Stimulated activated naive B cell treated with anti-CD40 and anti-IgM and Interleukin-4, amounts not matched to agents 10 μg/mL and 1 μg/mL and 100 μg/mL, for 72 hours (primary cell): Measurements from ENCODE around the gene PPP2R5E.
A peak's percentile ranks its signal among the peaks of the same experiment; 100 is the strongest.

Source experiments
- ATAC-seq, 2 donors: fragments of 150-1000 bp; cut with Tn5 transposase; replicated peaks; 2 replicates each; pipeline ENCODE4 v1.10.0; 2021; ENCODE audit warnings: moderate library complexity in 1 of 2
- DNase-seq: peaks from one replicate; pipeline ENCODE4 v3.0.0; 2021
- H3K27ac Mint-ChIP-seq: one replicate; pipeline ENCODE4 v1.8.0; 2022; ENCODE audit warnings: mild to moderate bottlenecking, mixed read lengths
- H3K27me3 Mint-ChIP-seq, 2 donors: one replicate each; pipeline ENCODE4 v1.8.0; 2022; ENCODE audit warnings: mixed read lengths in 2 of 2
- H3K36me3 Mint-ChIP-seq, 2 donors: one replicate each; pipeline ENCODE4 v1.8.0; 2022; ENCODE audit warnings: mixed read lengths in 2 of 2, mild to moderate bottlenecking in 1 of 2
- H3K4me1 Mint-ChIP-seq, 2 donors: one replicate each; pipeline ENCODE4 v1.8.0; 2022; ENCODE audit warnings: mixed read lengths in 2 of 2, mild to moderate bottlenecking in 1 of 2
- H3K4me3 Mint-ChIP-seq, 2 donors: one replicate each; pipeline ENCODE4 v1.8.0; 2022; ENCODE audit warnings: mild to moderate bottlenecking in 2 of 2, mixed read lengths in 2 of 2, moderate library complexity in 1 of 2
- H3K9me3 Mint-ChIP-seq, 2 donors: one replicate each; pipeline ENCODE4 v1.8.0; 2022; ENCODE audit warnings: mixed read lengths in 2 of 2, mild to moderate bottlenecking in 1 of 2

The PPP2R5E gene

DNA sequence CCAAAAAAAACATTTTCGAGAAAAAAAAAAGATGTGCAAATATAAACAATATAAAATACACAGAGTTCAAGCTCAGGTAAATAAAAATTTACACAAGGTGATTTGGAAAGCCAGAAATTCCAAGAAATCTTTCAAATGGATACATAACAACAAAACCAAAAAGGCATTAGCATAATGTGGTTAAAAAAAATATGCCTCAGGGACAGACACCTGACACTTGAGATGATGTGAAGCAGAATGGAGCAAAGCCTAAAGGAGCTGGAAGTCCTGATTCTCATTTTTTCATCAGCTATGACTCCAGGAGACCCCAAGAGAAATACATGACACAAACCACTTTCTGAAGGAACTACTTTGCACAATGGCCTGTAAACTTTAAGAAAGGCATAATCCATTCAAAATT lies 98.6 kb downstream of the PPP2R5E start:
- no peak for ATAC-seq
- Mint-ChIP-seq H3K9me3 (no peaks in the 10 kb centered on the region), H3K27me3 (no peaks in the 10 kb centered on the region), H3K36me3 (peaks cover 22 to 29% of the 10 kb centered on the region in 2 donors), H3K4me3 (no peak overlapping the region), H3K27ac (no peak overlapping the region), H3K4me1 (peaks cover 16 to 17% of the 10 kb centered on the region in 2 donors)
- no peak for DNase-seq

DNA sequence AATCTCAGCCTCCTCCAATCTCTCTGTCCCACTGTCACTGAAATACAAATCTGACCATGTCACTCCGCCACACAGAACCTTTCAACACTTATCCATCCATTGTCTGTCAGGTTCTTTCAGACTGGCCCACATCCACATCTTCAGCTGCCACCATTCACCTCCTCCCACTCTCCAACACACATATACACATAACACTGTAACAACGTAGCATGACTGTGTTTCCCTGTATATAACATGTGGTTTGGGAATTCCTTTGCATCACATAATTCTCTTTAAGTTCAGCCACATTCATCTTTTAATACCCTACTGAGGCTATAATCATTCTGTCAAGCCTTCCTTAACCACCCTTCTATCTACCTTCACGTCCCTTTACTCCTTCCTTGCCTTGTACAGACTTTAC lies 99.2 kb downstream of the PPP2R5E start:
- Mint-ChIP-seq H3K36me3 (peaks cover 21 to 29% of the 10 kb centered on the region in 2 donors), H3K27ac (peak overlapping the region; percentile 6), H3K4me1 (peaks cover 16 to 17% of the 10 kb centered on the region in 2 donors), H3K4me3 (no peak overlapping the region), H3K27me3 (no peaks in the 10 kb centered on the region), H3K9me3 (no peaks in the 10 kb centered on the region)
- no peak for DNase-seq
- ATAC-seq = no peak

DNA sequence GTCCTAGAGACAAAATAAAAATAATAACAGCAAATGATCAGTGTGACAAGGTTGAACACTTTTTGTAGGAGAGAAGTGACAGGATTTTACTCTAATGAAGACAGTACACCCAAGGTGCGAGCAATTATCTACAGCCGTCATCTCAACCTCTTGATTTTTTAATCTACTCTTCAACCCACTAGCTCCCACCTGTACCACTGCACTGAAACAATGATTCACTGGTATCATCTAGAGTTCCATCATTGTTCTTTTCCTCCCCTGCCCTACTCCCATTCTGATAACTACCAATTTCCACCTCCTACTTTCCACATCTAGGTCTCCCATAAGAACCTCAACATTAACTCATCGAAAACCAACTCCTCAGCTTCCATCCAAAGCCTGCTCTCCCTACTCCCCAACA lies 99.8 kb downstream of the PPP2R5E start:
- Mint-ChIP-seq H3K27ac (no peak overlapping the region), H3K4me1 (peaks cover 16 to 19% of the 10 kb centered on the region in 2 donors), H3K4me3 (no peak overlapping the region), H3K36me3 (peaks cover 19 to 27% of the 10 kb centered on the region in 2 donors), H3K9me3 (no peaks in the 10 kb centered on the region), H3K27me3 (no peaks in the 10 kb centered on the region)
- ATAC-seq (no peak), DNase-seq (no peak)

DNA sequence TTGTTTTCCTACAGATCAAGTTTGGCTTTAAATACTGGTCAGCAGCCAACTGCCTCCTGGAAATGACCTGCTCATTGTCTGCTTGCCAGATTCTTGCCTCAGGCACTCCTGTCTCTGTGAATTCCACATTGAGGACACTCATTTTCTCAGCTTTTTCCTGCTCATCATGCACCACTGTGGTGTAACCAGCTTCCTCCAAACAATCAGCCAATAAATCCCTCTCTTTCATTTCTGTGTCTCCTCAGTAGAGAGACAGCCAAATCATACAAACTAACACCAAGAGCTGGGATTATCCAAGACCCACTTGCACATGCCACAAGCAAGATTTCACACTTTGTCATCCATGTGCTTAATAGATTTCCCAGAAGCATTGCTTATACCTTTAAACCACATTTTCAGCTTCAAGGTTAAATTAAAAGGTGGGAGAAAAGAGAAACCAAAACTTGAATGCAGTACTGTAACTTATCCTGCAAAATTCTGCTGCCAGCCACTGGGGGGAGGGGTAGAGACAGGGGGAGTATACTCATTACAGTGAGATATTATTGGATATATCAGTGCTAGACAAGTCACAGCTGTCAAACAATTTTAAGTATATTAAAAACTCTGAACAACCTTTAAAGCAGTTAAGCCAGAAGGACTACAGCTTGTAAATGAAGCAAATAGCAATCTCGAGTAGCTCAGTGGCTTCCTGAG lies 105.0 kb downstream of the PPP2R5E start:
- Mint-ChIP-seq H3K9me3 (no peaks in the 10 kb centered on the region), H3K4me3 (no peak overlapping the region), H3K27me3 (no peaks in the 10 kb centered on the region), H3K4me1 (peaks cover 24 to 57% of the 10 kb centered on the region in 2 donors), H3K36me3 (peaks cover 13 to 20% of the 10 kb centered on the region in 2 donors), H3K27ac (peak overlapping the region; percentile 0)
- DNase-seq (no peak), ATAC-seq (no peak)

DNA sequence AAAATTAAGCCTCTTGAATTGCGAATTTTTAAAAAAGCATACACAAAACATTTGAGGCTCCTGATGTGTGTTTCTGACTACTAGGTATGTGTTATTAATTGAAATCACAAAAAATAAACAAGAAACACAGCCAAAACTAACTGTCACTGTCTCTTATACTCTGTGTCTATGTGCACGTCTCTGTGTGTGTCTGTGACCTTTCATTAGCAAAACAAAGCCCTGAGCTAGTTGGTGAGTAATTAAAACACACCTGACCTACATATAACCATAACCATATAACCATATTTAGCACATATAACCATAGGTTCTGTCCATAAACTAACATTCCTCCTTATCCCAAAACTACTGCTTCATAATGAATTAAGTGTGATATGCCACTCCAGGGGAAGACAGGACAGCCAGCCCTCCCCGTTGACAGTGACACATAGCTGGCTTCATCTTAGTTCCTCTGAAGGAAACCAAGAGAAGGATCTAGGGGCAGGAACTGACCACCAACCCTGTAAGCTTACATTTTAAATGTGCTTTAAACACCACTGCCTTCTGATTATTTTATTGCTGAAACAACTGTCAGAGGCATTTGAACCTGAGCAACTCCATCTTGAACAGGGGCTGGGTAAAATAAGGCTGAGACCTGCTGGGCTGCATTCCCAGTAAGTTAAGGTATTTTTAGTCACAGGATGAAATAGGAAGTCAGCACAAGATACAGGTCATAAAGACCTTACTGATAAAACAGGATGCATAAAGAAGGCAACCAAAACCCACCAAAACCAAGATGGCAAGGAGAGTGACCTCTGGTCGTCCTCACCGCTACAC lies 106.7 kb downstream of the PPP2R5E start:
- Mint-ChIP-seq H3K9me3 (no peaks in the 10 kb centered on the region), H3K27me3 (no peaks in the 10 kb centered on the region), H3K36me3 (peaks cover 13 to 23% of the 10 kb centered on the region in 2 donors), H3K4me1 (peaks cover 28 to 64% of the 10 kb centered on the region in 2 donors), H3K27ac (no peak overlapping the region), H3K4me3 (no peak overlapping the region)
- DNase-seq (no peak), ATAC-seq (no peak)

DNA sequence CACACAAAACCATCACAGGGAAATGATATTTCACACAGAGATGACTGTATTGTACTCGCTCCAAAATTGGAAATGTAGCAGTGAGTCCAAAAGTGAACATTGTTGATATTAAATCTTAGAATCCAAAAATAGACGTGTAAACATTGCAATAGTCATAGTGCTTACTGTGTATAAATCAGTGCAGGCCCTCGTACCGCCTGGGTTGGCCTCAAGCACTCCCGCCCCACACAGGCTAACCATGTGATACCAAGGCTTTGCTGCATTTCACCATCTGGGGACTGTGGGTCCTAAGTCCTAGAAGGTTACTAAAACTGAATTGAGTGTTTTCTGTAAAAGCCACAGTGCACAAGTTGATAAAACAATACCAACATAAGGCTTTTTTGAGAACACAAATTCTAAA lies 107.3 kb downstream of the PPP2R5E start:
- no peaks in the 10 kb centered on the region for H3K27me3 Mint-ChIP-seq
- DNase-seq (no peak), ATAC-seq (no peak)
- H3K4me1 Mint-ChIP-seq = peaks cover 28 to 64% of the 10 kb centered on the region in 2 donors
- H3K27ac Mint-ChIP-seq = peak overlapping the region; percentile 15
- no peak overlapping the region for H3K4me3 Mint-ChIP-seq
- H3K36me3 Mint-ChIP-seq = peaks cover 8 to 18% of the 10 kb centered on the region in 2 donors
- H3K9me3 Mint-ChIP-seq = no peaks in the 10 kb centered on the region

DNA sequence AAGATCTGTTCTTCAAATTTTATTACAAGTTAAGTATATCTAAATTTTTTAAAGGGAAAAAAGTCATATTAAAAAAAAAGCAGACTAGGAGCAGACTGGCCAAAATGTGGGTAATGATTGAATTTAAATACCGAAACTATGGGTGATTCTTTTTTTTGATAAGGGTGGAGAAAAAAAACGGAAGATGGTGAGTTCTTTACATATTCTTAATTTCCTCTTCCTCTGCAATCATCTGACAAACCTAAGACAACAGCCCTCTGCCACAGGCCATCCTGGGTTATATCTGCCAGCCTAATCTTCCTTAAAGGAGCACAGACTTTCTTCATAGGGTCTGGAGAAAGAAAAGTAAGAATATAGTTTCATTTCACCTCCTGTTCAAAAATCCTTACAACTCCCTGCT lies 108.0 kb downstream of the PPP2R5E start:
- H3K4me1 Mint-ChIP-seq = peaks cover 28 to 62% of the 10 kb centered on the region in 2 donors
- peaks cover 6 to 16% of the 10 kb centered on the region in 2 donors for H3K36me3 Mint-ChIP-seq
- DNase-seq = no peak
- H3K27me3 Mint-ChIP-seq = no peaks in the 10 kb centered on the region
- no peak for ATAC-seq
- H3K27ac Mint-ChIP-seq = no peak overlapping the region
- no peaks in the 10 kb centered on the region for H3K9me3 Mint-ChIP-seq
- H3K4me3 Mint-ChIP-seq = no peak overlapping the region

DNA sequence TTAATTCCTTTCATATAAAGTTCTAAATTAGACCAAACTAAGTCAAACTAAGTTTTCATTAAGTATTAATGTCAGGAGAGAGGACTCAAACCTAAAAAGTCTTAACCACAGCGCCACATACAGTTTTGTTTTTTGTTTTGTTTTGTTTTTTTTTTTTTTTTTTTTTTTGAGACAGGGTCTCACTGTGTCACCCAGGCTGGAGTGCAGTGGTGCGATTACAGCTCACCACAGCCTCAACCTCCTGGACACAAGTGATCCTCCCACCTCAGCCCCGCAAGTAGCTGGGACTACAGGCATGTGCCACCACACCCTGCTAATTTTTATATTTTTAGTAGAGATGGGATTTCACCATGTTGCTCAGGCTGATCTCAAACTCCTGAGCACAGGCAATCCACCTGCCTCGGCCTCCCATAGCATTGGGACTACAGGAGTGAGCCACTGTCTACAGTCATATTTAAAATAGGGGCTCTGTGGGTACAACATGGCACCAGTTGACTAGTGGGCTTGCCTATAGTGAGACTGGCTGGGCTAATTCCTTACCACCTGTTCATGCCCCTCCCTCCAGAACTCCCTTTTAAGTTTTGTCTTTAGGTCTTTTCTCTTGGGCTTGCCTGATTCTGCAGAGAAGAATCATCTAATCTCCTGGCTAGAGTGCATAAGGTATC lies 110.2 kb downstream of the PPP2R5E start:
- ATAC-seq (no peak), DNase-seq (no peak)
- Mint-ChIP-seq H3K36me3 (peaks cover 4 to 12% of the 10 kb centered on the region in 2 donors), H3K27ac (no peak overlapping the region), H3K9me3 (no peaks in the 10 kb centered on the region), H3K27me3 (no peaks in the 10 kb centered on the region), H3K4me3 (no peak overlapping the region), H3K4me1 (peaks cover 23 to 59% of the 10 kb centered on the region in 2 donors)

DNA sequence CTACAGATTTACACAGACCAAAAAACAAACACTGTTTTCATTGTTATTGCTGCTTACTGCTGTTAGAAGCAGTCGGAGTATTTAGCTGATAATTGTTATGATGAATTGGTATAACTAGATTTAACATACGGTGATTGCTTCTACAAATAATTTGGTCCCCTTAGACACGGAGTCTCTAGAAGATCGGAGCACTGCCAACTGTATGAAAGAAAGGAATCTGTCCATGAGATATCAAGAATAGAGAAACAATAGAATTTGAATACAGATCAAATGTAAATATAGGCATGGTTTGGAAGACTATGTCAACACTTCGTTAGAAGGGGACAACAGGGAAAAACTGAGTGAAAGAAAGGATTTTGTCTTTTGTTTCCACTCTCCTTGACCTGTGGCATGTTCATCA lies 110.9 kb downstream of the PPP2R5E start:
- Mint-ChIP-seq H3K4me1 (peaks cover 19 to 51% of the 10 kb centered on the region in 2 donors), H3K4me3 (no peak overlapping the region), H3K9me3 (no peaks in the 10 kb centered on the region), H3K27me3 (no peaks in the 10 kb centered on the region), H3K36me3 (peaks cover 4 to 15% of the 10 kb centered on the region in 2 donors), H3K27ac (no peak overlapping the region)
- ATAC-seq = no peak
- DNase-seq = no peak

DNA sequence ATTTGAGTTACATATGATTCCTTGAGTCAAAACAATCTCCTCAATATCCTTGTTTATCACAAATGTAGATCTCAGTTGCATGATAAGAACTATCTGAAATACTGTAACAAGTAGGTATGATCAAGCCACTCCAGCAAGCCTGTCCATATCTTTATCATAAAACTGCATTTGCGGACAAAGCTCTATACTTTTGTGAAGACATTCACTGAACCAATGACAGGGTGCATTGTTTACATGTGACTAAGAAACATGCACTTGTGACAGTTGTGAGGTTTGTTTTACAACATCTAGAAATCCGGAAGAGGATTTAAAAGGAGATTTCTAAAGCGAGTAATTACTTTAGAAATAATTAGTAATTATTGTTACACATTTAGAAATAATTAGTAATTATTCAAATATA lies 111.7 kb downstream of the PPP2R5E start:
- H3K4me3 Mint-ChIP-seq = no peak overlapping the region
- H3K27me3 Mint-ChIP-seq = no peaks in the 10 kb centered on the region
- peaks cover 18 to 44% of the 10 kb centered on the region in 2 donors for H3K4me1 Mint-ChIP-seq
- H3K27ac Mint-ChIP-seq = no peak overlapping the region
- peaks cover 7 to 15% of the 10 kb centered on the region in 2 donors for H3K36me3 Mint-ChIP-seq
- ATAC-seq (no peak), DNase-seq (no peak)
- no peaks in the 10 kb centered on the region for H3K9me3 Mint-ChIP-seq

DNA sequence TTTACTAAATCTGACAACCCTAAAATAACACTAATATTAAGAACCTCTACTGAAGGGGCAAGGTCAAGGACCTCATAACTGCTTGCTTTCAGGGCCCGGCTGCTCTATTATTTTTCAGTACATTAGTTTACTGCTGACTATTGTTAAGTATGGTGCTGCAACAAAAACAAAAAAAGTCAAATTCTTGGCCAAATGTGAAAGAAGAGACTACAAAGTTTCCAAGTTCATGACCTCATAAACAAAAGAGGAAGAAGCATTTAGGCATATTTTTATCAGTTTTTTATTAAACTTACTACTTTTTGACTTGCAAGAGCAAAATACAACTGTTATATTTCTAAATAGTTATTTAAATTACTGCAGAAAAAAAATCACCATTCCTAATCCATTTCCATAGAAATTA lies 114.7 kb downstream of the PPP2R5E start:
- DNase-seq (no peak), ATAC-seq (no peak)
- Mint-ChIP-seq H3K27ac (no peak overlapping the region), H3K4me3 (no peak overlapping the region), H3K4me1 (peaks cover 10 to 18% of the 10 kb centered on the region in 2 donors), H3K36me3 (peaks cover 2 to 14% of the 10 kb centered on the region in 2 donors), H3K27me3 (no peaks in the 10 kb centered on the region), H3K9me3 (no peaks in the 10 kb centered on the region)

DNA sequence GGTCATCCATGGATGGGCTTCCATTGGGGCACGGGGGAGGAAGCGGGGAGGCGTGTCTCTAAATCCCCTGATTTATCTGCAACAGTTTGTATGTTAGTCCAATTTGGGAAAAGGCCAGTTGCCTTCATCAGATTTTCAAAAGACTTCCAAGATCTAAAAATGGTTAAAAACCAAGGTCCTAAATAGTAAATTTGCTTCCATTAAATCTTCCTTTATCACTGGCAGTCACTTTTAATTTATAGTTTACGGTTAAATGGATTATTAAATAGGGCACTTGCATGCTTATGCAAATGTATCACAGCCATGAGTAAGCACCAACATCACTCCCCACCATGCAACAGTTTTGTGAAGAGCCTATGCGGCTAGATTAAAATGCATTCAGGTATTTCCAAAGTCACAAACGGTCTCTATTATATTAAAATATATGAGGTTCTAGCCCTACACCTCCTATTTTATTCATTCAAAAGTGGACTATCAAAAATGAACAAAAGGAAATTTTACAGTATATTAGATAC lies 116.3 kb downstream of the PPP2R5E start:
- Mint-ChIP-seq H3K9me3 (no peaks in the 10 kb centered on the region), H3K4me1 (peaks cover 6 to 7% of the 10 kb centered on the region in 2 donors), H3K27me3 (no peaks in the 10 kb centered on the region), H3K27ac (no peak overlapping the region), H3K36me3 (peaks cover 4 to 13% of the 10 kb centered on the region in 2 donors), H3K4me3 (no peak overlapping the region)
- no peak for DNase-seq
- ATAC-seq = no peak

DNA sequence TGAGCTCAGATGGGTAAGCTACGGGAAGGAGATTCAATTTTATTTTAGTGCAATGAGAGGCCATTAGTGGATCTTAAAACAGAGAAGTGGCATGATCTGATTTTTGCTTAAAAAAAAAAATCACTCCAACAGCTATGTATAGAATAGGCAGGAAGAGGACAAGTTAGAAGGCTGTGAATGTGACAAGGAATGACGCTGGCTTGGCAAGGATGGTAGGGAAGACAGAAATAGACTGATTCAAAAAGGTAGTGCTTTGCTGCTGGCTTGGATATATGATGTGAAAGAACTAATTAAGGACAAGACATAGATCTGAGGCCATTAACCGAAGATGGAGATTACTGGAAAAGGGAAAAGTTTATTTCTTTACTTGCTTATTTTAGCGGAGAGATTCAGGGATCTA lies 119.3 kb downstream of the PPP2R5E start:
- Mint-ChIP-seq H3K36me3 (peaks cover 10 to 30% of the 10 kb centered on the region in 2 donors), H3K27me3 (no peaks in the 10 kb centered on the region), H3K9me3 (no peaks in the 10 kb centered on the region), H3K4me1 (peaks cover 2 to 6% of the 10 kb centered on the region in 2 donors), H3K27ac (no peak overlapping the region), H3K4me3 (no peak overlapping the region)
- DNase-seq (no peak), ATAC-seq (no peak)

DNA sequence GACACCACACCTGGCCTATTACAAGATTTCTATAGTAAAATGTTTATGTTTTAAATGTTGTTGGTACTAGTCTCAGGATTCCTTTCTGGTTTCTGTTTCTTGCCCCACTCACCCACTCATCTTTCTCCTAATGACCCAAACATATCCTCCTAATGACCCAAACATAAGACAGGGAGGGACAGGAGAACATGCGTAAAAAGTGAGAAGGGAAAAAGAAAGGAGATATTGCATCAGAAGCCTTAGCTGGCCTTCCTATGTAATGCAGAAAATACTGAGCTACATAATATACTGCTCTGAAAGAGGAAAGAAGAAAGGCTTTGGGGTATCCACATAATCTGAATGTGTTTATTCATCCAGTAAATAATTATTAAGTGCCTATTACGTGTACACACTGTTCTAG lies 119.8 kb downstream of the PPP2R5E start:
- Mint-ChIP-seq H3K27ac (no peak overlapping the region), H3K36me3 (peaks cover 10 to 30% of the 10 kb centered on the region in 2 donors), H3K27me3 (no peaks in the 10 kb centered on the region), H3K4me1 (peaks cover 0 to 6% of the 10 kb centered on the region in 2 donors), H3K9me3 (no peaks in the 10 kb centered on the region), H3K4me3 (no peak overlapping the region)
- DNase-seq (no peak), ATAC-seq (no peak)
